GM18858 (cell line): ENCODE results near the gene ATXN7.

ENCODE experiments used
- ATAC-seq: cut with Tn5 transposase; IDR thresholded peaks from one replicate; pipeline ENCODE4 v1.9.1; 2021; ENCODE audit not compliant: unreplicated experiment

ATXN7 gene

GRCh38 chr3:63980019-63980418 lies 116.4 kb downstream of the ATXN7 start:
- ATAC-seq = no peak

DNA sequence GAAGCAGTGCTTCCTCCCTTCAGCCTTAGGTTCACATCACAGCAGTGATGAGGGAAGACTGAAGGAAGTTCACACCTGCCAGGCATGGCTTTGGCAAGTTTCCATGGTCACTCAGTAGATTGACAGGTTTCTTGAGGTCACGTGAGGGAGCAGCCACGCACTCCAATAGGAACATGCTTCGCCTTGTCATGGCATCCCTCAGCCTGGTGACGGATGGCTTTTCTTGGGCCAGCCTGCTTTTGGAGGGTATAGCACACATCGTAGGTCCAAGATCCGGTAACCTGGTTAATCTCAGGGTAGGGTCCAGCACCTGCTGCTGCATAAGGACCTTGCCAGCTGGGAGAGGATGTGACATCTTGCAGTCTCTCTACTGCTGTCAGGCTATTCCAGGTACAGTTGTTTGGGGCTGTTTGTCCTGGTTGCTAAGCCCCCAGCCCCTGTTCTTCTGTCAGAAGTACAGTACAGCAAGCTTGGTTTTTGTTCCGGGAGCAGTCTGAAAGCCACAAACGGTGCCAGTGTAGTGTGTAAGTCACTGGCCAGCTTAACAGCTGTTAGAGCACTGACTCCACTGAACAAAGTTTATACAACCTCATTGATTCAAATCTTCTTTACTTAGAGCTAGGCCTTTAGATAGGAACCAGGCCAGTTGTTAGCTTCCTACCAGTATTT lies 117.3 kb downstream of the ATXN7 start:
- ATAC-seq = no peak

DNA sequence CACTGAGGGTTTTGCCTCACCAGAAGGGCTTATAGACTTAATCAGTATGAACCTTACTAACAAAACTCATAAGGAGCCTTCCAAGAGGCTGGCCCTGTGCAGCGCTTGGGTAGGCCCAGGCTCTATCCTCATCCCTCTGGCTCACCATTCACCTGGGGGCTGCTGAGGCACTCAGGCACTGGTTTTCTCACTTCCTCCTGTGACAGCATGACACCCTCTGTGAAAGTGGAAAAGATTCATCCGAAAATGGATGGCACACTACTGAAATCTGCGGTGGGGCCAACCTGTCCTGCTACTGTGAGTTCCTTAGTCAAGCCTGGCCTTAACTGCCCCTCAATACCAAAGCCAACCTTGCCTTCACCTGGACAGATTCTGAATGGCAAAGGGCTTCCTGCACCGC lies 118.3 kb downstream of the ATXN7 start:
- no peak for ATAC-seq

DNA sequence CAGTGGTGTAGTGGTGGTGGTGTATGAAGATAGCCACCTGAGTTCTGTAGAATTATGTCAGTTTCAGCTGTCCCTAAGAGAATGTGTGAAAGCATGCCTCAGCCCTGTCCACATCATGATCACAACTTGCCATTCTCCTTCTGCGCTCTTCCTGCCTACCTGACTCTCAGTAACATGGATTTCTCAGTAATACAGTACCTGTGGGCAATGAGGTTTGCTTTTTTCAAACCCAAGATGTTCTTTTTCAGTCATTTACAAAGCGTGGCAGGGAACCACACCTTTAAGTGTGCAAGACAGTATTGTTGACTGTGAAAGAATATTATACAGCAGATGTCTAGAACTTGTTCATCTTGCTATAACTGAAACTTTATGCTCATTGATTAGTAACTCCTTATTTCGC lies 120.7 kb downstream of the ATXN7 start:
- no peak for ATAC-seq

GRCh38 chr3:63986146-63986545 lies 122.5 kb downstream of the ATXN7 start:
- no peak for ATAC-seq

- ATAC-seq = no peak
These were observed 123.2 kb downstream of the ATXN7 start for GRCh38 chr3:63986831-63987230.

DNA sequence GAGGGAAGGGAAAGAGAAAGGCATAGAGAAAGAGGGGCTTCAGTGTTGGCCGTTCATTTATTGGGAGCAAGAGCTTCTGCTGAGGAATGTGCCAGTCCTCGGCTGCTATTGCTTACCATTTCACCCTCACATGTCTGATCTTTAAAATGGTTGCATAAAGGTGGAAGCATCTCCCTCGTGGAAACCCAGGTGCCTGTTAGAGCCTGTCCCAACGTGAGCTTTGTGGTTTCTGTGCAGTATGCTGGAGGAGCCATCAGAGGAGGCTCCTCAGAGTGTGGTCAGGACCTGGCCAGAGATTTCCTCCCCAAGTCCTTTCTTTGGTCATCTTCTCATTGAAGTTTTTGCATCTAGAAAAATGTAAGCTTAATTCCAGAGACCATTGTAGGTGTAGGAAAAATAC lies 125.3 kb downstream of the ATXN7 start:
- no peak for ATAC-seq

DNA sequence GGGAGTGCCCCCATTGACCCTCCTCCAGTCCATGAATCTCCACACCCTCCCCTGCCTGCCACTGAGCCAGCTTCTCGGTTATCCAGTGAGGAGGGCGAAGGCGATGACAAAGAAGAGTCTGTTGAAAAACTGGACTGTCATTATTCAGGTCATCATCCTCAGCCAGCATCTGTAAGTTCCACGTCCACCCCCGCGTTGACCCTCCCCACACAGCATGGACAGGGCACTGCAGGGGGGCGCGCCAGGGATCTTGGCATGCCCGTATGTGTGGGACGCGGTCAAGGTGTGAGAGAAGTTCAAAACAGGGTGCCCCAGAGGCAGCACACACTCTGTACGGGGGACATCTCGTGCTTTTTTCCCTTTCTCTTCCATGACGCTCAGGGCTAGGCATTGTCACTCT lies 126.5 kb downstream of the ATXN7 start:
- ATAC-seq = no peak

DNA sequence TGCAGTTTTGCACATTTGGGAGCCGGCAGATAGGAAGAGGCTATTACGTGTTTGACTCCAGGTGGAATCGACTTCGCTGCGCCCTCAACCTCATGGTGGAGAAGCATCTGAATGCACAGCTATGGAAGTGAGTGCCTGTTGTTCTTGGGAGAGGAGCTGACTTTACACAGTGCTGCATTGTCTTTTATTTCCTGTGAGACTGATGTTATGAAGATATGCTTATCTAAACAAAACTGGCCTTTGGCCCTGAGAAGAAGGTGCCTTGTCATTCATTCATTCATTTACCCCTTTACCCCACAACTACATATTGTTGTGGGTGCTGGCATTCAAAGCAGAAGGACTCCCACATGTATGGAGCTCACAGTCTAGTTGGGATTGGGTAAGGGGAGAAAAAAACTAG lies 127.1 kb downstream of the ATXN7 start:
- no peak for ATAC-seq

DNA sequence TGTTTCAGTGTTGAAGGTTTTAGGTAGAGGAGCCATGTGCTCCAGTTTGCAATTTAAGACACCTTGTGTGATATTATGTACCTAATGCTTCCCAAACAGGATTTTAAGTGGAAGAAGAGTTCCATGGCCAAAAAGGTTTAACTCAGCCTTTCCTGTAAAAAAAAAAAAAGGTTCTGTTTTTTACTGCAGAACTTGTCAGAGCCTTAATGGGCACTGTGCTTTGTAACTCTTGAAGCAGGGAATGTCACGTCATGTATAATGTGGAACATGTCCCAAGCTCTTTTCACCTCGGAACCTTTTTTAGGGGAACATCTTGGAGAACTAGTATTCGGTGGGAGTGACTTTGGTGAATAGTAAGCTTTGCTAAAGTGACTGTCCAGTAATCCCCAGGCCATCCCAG lies 128.0 kb downstream of the ATXN7 start:
- no peak for ATAC-seq

GRCh38 chr3:63992516-63993209 lies 129.0 kb downstream of the ATXN7 start:
- no peak for ATAC-seq

GRCh38 chr3:63993653-63994079 lies 130.0 kb downstream of the ATXN7 start:
- peak; percentile 73 for ATAC-seq

- no peak for ATAC-seq
These were observed 131.4 kb downstream of the ATXN7 start for GRCh38 chr3:63995086-63995485.

- ATAC-seq = no peak
These were observed 135.4 kb downstream of the ATXN7 start for GRCh38 chr3:63998852-63999754.

- no peak for ATAC-seq
These were observed 136.9 kb downstream of the ATXN7 start for GRCh38 chr3:64000453-64001055.

DNA sequence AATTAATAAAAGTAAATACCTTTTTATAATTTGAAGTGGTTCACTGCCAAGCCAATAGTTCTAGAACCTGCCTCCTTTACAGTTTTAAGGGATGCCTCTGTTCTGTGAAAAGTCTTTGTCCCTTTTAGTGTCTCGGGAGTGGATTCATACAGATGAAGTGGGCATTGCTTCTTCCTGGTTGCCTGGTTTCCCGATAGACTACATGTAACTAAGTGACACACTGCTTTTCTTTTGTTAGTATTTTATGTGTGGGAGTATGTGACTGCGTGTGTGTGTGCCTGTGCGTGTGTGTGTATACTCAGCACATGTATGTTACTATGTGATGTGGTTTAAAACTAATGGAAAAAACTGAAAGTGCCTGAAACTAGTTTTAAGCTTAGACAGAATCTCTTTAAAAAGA lies 138.6 kb downstream of the ATXN7 start:
- ATAC-seq = no peak

GRCh38 chr3:64003589-64003988 lies 139.9 kb downstream of the ATXN7 start:
- ATAC-seq = no peak

DNA sequence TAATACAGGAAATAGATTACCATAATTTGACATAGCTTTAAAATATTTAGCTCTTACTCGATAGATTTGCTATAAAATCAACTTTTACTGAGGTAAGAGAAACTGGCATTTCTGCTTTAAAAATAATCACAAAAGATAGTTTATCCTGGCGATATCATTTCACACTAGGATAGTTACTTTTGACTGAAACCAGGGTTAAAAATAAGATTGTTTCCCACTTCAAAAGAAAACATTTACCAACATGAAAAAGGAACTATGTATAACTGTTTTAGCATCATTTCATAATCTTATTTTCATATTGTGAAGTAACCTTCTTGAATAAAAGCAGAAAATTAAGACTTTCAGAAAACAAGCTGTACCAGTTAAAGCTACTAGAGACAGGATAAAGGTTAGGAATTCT lies 144.3 kb downstream of the ATXN7 start:
- no peak for ATAC-seq

- no peak for ATAC-seq
These were observed 145.1 kb downstream of the ATXN7 start for GRCh38 chr3:64008487-64009351.

GRCh38 chr3:64009528-64009927 lies 145.9 kb downstream of the ATXN7 start:
- no peak for ATAC-seq
